Fibroblast of lung (primary cell): Measurements from ENCODE around the gene CFAP299.

Source experiments
- CTCF ChIP-seq, 2 donors: IDR thresholded peaks in 1 of 2; conservative IDR thresholded peaks in 1 of 2; 1 replicate in 1 of 2; 2 replicates in 1 of 2; pipeline ENCODE4 v1.5.1; 2011 to 2012; ENCODE audit warnings: low read length in 2 of 2, control low read depth in 1 of 2, inconsistent platforms in 1 of 2, low read depth in 1 of 2, mild to moderate bottlenecking in 1 of 2
- EZH2 ChIP-seq: IDR thresholded peaks from 2 replicates; pipeline ENCODE4 v1.5.1; 2012; ENCODE audit warnings: low read length, control low read depth, mild to moderate bottlenecking; ENCODE audit errors: missing control alignments

GRCh38 chr4:80307183-80307735, 28.3 kb upstream of the CFAP299 start:
- TF ChIP-seq CTCF (conservative IDR thresholded peaks at IDR 0.05 in 1 of 2, IDR thresholded peaks at IDR 0.05 in 1 of 2; ENCODE audit: low read depth in 1 of 2, low read length in 2 of 2) (no peak), EZH2 (no peak)
